ENCODE measurements around the gene SLC30A7.
"Not testable (repeated sequence)": the region's sequence is repeated elsewhere in the genome, so short reads cannot be mapped to it uniquely, and the experiment has no call there.

SLC30A7 gene

DNA sequence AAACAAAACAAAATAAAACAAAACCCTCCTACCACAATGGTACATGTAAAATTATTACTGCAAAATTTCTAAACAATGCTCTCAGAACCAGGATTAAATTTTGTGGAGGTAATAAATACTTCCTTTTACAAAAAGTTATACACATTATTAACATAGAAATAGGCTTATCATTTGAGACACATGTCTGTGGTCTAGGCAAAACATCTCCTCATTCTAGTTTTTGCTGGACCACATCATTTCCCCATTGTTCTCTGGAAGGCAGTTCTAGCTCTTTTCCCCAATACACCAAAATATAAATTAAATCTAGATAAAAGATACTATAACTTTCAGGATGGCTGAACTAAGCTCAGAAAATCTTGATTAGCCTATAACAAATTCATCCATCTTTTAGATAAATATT, 19.6 kb upstream of the SLC30A7 start:
- TF ChIP-seq, protein P1, sequence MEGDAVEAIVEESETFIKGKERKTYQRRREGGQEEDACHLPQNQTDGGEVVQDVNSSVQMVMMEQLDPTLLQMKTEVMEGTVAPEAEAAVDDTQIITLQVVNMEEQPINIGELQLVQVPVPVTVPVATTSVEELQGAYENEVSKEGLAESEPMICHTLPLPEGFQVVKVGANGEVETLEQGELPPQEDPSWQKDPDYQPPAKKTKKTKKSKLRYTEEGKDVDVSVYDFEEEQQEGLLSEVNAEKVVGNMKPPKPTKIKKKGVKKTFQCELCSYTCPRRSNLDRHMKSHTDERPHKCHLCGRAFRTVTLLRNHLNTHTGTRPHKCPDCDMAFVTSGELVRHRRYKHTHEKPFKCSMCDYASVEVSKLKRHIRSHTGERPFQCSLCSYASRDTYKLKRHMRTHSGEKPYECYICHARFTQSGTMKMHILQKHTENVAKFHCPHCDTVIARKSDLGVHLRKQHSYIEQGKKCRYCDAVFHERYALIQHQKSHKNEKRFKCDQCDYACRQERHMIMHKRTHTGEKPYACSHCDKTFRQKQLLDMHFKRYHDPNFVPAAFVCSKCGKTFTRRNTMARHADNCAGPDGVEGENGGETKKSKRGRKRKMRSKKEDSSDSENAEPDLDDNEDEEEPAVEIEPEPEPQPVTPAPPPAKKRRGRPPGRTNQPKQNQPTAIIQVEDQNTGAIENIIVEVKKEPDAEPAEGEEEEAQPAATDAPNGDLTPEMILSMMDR (conservative IDR thresholded peaks at IDR 0.05) = no peak
- TF ChIP-seq ZFX (IDR thresholded peaks at IDR 0.05) = no peak
- H3K27ac ChIP-seq = no peak overlapping the region

DNA sequence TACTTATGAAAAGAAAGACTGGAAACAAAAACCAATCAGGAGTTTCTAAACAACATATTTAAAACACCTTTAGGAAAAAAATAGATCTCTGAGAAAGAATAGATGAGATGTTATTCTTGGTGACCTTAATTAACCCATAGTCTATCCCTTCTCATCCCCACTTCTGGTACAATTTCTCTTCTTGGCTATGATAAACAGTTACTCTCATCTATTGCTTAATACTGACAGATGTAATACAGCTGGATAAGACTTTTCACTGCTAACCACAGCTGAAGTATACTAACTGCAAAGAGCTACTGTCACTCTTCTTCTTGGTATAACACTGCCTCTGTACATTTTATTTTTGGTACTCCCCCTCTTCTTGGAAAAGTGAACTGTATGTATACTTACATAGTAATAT, 16.5 kb upstream of the SLC30A7 start:
- no peak for TF ChIP-seq ZFX (IDR thresholded peaks at IDR 0.05)
- TF ChIP-seq, protein P1 (conservative IDR thresholded peaks at IDR 0.05) = no peak
- H3K27ac ChIP-seq = no peak overlapping the region

DNA sequence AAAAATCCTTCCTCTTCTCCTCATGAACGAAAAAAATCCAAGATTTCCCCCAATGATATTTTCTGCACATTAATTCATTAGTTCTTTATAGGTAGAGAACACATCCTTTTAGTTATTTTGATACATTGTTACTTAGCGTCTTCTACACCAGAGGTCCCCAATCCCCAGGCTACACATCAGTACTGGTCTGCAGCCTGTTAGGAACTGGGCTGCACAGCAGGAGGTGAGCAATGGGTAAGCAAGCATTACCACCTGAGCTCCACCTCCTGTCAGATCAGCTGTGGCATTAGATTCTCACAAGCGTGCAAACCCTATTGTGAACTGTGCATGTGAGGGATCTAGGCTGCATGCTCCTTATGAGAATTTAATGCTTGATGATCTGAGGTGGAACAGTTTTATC, 14.2 kb upstream of the SLC30A7 start:
- no peak for TF ChIP-seq ZFX (IDR thresholded peaks at IDR 0.05)
- TF ChIP-seq, protein P1 (conservative IDR thresholded peaks at IDR 0.05) = no peak

DNA sequence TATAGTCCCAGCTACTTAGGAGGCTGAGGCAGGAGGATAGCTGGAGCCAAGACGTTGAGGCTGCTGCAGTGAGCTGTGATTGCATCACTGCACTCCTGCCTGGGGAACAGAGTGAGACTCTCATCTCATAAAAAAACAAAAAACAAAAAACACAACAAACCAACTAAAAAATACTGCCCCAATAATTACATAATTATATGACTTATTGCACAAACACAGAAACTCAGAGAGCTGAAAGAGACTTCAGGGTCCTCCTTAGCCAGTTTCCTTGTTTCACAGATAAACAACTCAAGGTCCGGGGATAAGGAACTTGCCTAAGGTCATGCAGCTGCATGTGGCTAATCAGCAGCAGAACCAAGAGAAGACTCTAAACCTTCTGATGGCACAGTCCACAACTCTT, 13.2 kb upstream of the SLC30A7 start:
- no peak overlapping the region for H3K27ac ChIP-seq
- no peak for TF ChIP-seq ZFX (IDR thresholded peaks at IDR 0.05)
- TF ChIP-seq, protein P1 (conservative IDR thresholded peaks at IDR 0.05) = no peak

More for the DNA sequence above, 14.2 kb upstream of the SLC30A7 start:
- H3K27ac ChIP-seq = no peak overlapping the region

DNA sequence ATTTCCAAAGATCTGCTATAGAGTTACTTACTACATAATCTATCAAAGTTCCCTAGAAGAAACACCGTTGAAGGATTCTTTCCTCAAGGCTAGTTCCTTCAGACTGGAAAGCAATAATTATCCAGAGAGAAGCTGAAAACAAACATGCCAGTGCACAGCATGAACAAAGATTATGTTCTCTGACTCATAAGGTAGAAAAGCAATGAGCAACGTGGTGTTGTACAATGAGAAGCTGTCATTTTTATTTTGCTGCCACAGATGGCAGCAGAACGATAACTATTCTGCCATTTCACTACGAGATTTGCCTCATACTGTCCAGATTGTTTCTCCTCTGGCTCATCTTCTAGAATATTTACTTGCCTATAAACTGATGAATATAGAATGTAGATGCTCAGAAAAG, 11.9 kb upstream of the SLC30A7 start:
- no peak overlapping the region for H3K27ac ChIP-seq
- no peak for TF ChIP-seq ZFX (IDR thresholded peaks at IDR 0.05)
- TF ChIP-seq, protein P1 (conservative IDR thresholded peaks at IDR 0.05) = peak; percentile 36

DNA sequence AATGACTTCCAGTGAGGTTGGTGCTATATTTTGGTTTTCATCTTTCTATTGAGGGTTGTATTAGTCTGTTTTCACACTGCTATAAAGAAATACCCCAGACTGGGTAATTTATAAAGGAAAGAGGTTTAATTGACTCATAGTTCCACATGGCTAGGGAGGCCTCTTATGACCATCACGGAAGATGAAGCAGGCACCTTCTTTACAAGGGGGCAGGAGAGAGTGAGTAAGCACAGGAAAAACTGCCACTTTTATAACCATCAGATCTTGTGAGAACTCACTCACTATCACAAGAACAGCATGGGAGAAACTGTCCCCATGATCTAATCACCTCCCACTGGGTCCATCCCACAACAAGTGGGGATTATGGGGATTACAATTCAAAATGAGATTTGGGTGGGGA, 6.9 kb upstream of the SLC30A7 start:
- not testable (repeated sequence) for H3K27ac ChIP-seq

DNA sequence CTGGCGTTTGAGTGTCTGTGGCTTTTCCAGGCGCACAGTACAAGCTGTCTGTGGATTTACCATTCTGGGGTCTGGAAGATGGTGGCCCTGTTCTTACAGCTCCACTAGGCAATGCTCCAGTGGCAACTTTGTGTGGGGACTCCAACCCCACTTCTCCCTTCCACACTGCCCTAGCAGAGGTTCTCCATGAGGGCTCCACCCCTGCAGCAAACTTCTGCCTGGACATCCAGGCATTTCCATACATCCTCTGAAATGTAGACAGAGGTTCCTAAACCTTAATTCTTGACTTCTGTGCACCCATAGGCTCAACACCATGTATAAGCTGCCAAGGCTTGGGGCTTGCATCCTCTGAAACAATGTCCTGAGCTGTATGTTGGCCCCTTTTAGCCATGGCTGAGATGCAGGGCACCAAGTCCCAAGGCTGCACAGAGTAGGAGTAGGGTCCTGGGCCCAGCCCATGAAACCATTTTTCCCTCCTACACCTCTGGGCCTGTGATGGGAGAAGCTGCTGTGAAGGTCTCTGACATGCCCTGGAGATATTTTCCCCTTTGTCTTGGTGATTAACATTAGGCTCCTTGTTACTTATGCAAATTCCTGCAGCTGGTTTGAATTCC, 5.9 kb upstream of the SLC30A7 start:
- not testable (repeated sequence) for H3K27ac ChIP-seq

DNA sequence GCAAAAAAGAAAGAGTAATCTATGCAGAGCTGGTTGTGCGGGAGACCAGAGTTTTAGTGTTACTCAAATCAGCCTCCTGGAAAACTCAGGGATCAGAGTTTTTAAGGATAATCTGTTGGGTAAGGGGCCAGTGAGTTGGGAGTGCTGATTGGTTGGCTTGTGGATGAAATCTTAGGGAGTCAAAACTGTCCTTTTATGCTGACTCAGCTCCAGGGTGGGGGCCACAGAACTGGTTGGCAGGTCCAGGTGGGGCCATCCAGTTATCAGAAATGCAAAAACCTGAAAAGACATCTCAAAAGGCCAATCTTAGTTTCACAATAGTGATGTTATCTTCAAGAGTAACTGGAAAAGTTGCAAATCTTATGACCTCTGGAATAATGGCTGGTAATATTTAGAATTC, 4.5 kb upstream of the SLC30A7 start:
- TF ChIP-seq, protein P1 (conservative IDR thresholded peaks at IDR 0.05) = no peak
- no peak for TF ChIP-seq ZFX (IDR thresholded peaks at IDR 0.05)
- H3K27ac ChIP-seq = no peak overlapping the region

Data from C4-2B (cell line).